K562 (cell line): ENCODE measurements around the gene IBA57. TPM values are rescaled to one million over a fixed set of nuclear protein-coding genes. Genes with fewer than 3 reads are reported as not detected.

Experiments
- CREM ChIP-seq: IDR thresholded peaks from 2 replicates; pipeline ENCODE4 v1.6.1; 2014; ENCODE audit warnings: antibody characterized with exemption, low read depth
- FIP1L1 ChIP-seq: fragments of 200-400 bp; formaldehyde crosslinking; IDR thresholded peaks from 2 replicates; pipeline ENCODE4 v1.6.1; 2018; ENCODE audit warnings: mild to moderate bottlenecking, low read depth, low read length; ENCODE audit not compliant: poor library complexity, severe bottlenecking
- FOXM1 ChIP-seq, 2 experiments: fragments of 450-650 bp in 1 of 2; sonication (generic) in 1 of 2; formaldehyde crosslinking in 1 of 2; IDR thresholded peaks; 2 replicates each; pipeline versions ENCODE4 v1.6.1 to v1.9.0; 2017 to 2022; ENCODE audit warnings: low read depth in 2 of 2, mild to moderate bottlenecking in 2 of 2, missing genetic modification reagents in 1 of 2, moderate library complexity in 1 of 2
- KDM4B ChIP-seq, 2 experiments: fragments of 450-650 bp in 1 of 2; sonication (generic) in 1 of 2; IDR thresholded peaks; 2 replicates each; pipeline ENCODE4 v1.6.1; 2016 to 2017; ENCODE audit warnings: borderline replicate concordance in 2 of 2, antibody characterized with exemption in 1 of 2, low read depth in 1 of 2, mild to moderate bottlenecking in 1 of 2
- KDM5B ChIP-seq: fragments of 200-600 bp; sonication (generic); IDR thresholded peaks from 2 replicates; pipeline ENCODE4 v1.6.1; 2012; ENCODE audit warnings: low read depth, mild to moderate bottlenecking, moderate library complexity, low read length, control low read depth, inconsistent platforms; ENCODE audit not compliant: insufficient replicate concordance
- MIER1 ChIP-seq: fragments of 450-650 bp; IDR thresholded peaks from 2 replicates; pipeline ENCODE4 v1.6.1; 2016; ENCODE audit warnings: antibody characterized with exemption, mild to moderate bottlenecking, low read depth
- NFIC ChIP-seq: fragments of 450-650 bp; IDR thresholded peaks from 2 replicates; pipeline ENCODE4 v1.6.1; 2017; ENCODE audit warnings: mild to moderate bottlenecking, inconsistent platforms
- PHF8 ChIP-seq: fragments of 200-600 bp; sonication (generic); IDR thresholded peaks from 2 replicates; pipeline ENCODE4 v1.6.1; 2012; ENCODE audit warnings: mixed run types, mild to moderate bottlenecking, inconsistent platforms, low read length, moderate library complexity, borderline replicate concordance
- PYGO2 ChIP-seq: fragments of 450-650 bp; IDR thresholded peaks from 2 replicates; pipeline ENCODE4 v1.6.1; 2016; ENCODE audit warnings: mild to moderate bottlenecking, missing genetic modification characterization, moderate library complexity, missing compliant biosample characterization
- RHOXF2B ChIP-seq: fragments of 250-450 bp; sonication (Bioruptor Pico); conservative IDR thresholded peaks from 2 replicates; pipeline ENCODE4 v1.5.1; 2021
- ZFP36 ChIP-seq: fragments of 150-350 bp; IDR thresholded peaks from 2 replicates; pipeline ENCODE4 v1.6.1; 2018; ENCODE audit warnings: low read length, low read depth; ENCODE audit not compliant: partially characterized antibody
- ZNF239 ChIP-seq: fragments of 250-450 bp; sonication (Bioruptor Pico); IDR thresholded peaks from 2 replicates; pipeline ENCODE4 v1.4.0; 2020; ENCODE audit warnings: mild to moderate bottlenecking
- ZNF282 ChIP-seq: sonication (generic); formaldehyde crosslinking; IDR thresholded peaks from 2 replicates; pipeline ENCODE4 v1.8.1; 2023; ENCODE audit warnings: missing genetic modification reagents
- ZNF699 ChIP-seq: fragments of 250-450 bp; sonication (Bioruptor Pico); IDR thresholded peaks from 2 replicates; pipeline ENCODE4 v1.8.0; 2021; ENCODE audit warnings: mild to moderate bottlenecking, moderate library complexity; ENCODE audit not compliant: insufficient replicate concordance
- ZNF830 ChIP-seq: fragments of 250-450 bp; sonication (Bioruptor Pico); IDR thresholded peaks from 2 replicates; pipeline ENCODE4 v1.5.0; 2021; ENCODE audit warnings: mild to moderate bottlenecking
- polyA plus RNA-seq, 8 experiments: library from polyadenylated mRNA; depleted of rRNA in 4 of 8; stranded (reverse) in 5 of 8; unstranded in 3 of 8; fragments of >200 nt; fragmentation: Nextera tagmentation in 2 of 8; fragmentation: Illumina TruSeq in 1 of 8; extraction: Ambion mirVana in 2 of 8; extraction: Trizol in 1 of 8; gene quantifications; 2 replicates each; pipeline versions ENCODE4 v1.2.1 to v1.2.3, GENCODE V29; 2011 to 2014; ENCODE audit warnings: inconsistent platforms in 1 of 8, missing spikeins in 1 of 8
- total RNA-seq, 7 experiments: library from RNA; depleted of rRNA in 6 of 7; stranded (reverse); fragments of >200 nt in 6 of 7; fragmentation: Illumina TruSeq in 2 of 7; extraction: Trizol in 2 of 7; gene quantifications; 2 replicates each; pipeline versions ENCODE4 v1.2.1 to v1.2.3, GENCODE V29; 2011 to 2021; ENCODE audit warnings: low replicate concordance in 1 of 7
- TF ChIP-seq, protein P1 (sequence below): sonication (generic); formaldehyde crosslinking; IDR thresholded peaks from 2 replicates; pipeline ENCODE4 v1.8.0; 2022; ENCODE audit warnings: missing genetic modification reagents, mild to moderate bottlenecking, borderline replicate concordance
- TF ChIP-seq, protein P2 (sequence below), 3 experiments: fragments of 200-800 bp in 1 of 3; fragments of 250-450 bp in 1 of 3; fragments of 450-650 bp in 1 of 3; sonication (Bioruptor Pico) in 1 of 3; sonication (Bioruptor generic) in 1 of 3; formaldehyde crosslinking in 1 of 3; IDR thresholded peaks; 2 replicates each; pipeline versions ENCODE4 v1.6.1 to v1.8.0; 2016 to 2022; ENCODE audit warnings: mild to moderate bottlenecking in 2 of 3, missing genetic modification characterization in 2 of 3, missing compliant biosample characterization in 1 of 3, moderate library complexity in 1 of 3
- TF ChIP-seq, protein P3 (sequence below): sonication (generic); formaldehyde crosslinking; IDR thresholded peaks from 2 replicates; pipeline ENCODE4 v1.8.0; 2022; ENCODE audit warnings: mild to moderate bottlenecking, missing genetic modification reagents

Gene IBA57
- total and polyA plus RNA-seq, 9 of the 15 experiments (the other 6 are each of a cell fraction or from before 2014, with no cell fraction given): 0.77 to 15.5 (median 2.7) TPM

DNA sequence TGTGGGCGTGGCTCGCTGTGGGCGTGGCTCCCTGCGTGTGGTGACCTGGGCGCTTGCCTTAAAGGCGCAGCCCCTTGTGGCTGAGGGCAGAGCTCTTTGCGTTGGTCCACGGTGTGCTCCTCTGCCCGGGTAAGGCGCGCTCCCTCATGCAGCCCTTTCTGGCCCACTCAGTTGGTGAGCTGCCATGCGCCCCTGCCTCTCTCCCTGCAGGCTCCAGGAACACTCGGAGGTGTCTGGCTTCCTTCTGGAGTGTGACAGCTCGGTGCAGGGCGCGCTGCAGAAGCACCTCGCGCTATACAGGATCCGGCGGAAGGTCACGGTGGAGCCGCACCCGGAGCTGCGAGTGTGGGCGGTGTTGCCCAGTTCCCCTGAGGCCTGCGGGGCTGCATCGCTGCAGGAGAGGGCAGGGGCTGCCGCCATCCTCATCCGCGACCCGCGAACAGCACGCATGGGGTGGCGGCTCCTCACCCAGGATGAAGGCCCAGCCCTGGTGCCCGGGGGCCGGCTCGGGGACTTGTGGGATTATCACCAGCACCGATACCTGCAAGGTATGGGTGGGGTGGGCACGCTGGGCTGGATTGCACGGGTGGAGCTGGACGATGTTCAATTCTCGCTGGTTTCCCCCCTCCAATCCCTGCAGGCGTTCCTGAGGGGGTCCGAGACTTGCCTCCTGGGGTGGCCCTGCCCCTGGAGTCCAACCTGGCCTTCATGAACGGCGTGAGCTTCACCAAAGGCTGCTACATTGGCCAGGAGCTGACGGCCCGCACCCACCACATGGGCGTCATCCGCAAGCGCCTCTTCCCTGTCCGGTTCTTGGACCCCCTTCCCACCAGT lies 9.1 kb downstream of the IBA57 start (continued):
- TF ChIP-seq, protein P1, sequence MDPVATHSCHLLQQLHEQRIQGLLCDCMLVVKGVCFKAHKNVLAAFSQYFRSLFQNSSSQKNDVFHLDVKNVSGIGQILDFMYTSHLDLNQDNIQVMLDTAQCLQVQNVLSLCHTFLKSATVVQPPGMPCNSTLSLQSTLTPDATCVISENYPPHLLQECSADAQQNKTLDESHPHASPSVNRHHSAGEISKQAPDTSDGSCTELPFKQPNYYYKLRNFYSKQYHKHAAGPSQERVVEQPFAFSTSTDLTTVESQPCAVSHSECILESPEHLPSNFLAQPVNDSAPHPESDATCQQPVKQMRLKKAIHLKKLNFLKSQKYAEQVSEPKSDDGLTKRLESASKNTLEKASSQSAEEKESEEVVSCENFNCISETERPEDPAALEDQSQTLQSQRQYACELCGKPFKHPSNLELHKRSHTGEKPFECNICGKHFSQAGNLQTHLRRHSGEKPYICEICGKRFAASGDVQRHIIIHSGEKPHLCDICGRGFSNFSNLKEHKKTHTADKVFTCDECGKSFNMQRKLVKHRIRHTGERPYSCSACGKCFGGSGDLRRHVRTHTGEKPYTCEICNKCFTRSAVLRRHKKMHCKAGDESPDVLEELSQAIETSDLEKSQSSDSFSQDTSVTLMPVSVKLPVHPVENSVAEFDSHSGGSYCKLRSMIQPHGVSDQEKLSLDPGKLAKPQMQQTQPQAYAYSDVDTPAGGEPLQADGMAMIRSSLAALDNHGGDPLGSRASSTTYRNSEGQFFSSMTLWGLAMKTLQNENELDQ (CRISPR knock-in tag): no peak
- TF ChIP-seq KDM4B (IDR thresholded peaks at IDR 0.05; ENCODE audit: borderline replicate concordance in 2 of 2, low read depth in 1 of 2) (no peak), ZNF699 (CRISPR knock-in tag) (no peak), FIP1L1 (peak; percentile 64), ZNF239 (no peak), ZNF282 (CRISPR knock-in tag) (no peak), CREM (peak; percentile 33; the same call in 1 of the 2 replicates), PHF8 (peak; percentile 67; the same call in 1 of the 2 replicates), ZNF830 (no peak), RHOXF2B (0 out of 2 replicates have a peak, but pooled peaks have one; percentile 71), PYGO2 (no peak), NFIC (no peak; the same call in 1 of the 2 replicates), MIER1 (no peak), FOXM1 (IDR thresholded peaks at IDR 0.05; ENCODE audit: low read depth) (no peak), FOXM1 (CRISPR knock-in tag; IDR thresholded peaks at IDR 0.05; ENCODE audit: low read depth) (0 out of 2 replicates have a peak, but pooled peaks have one; percentile 43), KDM5B (peak; percentile 74), ZFP36 (no peak)
- TF ChIP-seq, protein P2, sequence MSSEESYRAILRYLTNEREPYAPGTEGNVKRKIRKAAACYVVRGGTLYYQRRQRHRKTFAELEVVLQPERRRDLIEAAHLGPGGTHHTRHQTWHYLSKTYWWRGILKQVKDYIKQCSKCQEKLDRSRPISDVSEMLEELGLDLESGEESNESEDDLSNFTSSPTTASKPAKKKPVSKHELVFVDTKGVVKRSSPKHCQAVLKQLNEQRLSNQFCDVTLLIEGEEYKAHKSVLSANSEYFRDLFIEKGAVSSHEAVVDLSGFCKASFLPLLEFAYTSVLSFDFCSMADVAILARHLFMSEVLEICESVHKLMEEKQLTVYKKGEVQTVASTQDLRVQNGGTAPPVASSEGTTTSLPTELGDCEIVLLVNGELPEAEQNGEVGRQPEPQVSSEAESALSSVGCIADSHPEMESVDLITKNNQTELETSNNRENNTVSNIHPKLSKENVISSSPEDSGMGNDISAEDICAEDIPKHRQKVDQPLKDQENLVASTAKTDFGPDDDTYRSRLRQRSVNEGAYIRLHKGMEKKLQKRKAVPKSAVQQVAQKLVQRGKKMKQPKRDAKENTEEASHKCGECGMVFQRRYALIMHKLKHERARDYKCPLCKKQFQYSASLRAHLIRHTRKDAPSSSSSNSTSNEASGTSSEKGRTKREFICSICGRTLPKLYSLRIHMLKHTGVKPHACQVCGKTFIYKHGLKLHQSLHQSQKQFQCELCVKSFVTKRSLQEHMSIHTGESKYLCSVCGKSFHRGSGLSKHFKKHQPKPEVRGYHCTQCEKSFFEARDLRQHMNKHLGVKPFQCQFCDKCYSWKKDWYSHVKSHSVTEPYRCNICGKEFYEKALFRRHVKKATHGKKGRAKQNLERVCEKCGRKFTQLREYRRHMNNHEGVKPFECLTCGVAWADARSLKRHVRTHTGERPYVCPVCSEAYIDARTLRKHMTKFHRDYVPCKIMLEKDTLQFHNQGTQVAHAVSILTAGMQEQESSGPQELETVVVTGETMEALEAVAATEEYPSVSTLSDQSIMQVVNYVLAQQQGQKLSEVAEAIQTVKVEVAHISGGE (CRISPR knock-in tag; IDR thresholded peaks at IDR 0.05): peak in 1 of 3 experiments; percentile 60; a peak in 2 of 6 replicates
- TF ChIP-seq, protein P3, sequence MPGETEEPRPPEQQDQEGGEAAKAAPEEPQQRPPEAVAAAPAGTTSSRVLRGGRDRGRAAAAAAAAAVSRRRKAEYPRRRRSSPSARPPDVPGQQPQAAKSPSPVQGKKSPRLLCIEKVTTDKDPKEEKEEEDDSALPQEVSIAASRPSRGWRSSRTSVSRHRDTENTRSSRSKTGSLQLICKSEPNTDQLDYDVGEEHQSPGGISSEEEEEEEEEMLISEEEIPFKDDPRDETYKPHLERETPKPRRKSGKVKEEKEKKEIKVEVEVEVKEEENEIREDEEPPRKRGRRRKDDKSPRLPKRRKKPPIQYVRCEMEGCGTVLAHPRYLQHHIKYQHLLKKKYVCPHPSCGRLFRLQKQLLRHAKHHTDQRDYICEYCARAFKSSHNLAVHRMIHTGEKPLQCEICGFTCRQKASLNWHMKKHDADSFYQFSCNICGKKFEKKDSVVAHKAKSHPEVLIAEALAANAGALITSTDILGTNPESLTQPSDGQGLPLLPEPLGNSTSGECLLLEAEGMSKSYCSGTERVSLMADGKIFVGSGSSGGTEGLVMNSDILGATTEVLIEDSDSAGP (CRISPR knock-in tag): peak; percentile 98
